Immature natural killer cell (primary cell): ENCODE results near the gene NEURL2. TPM values are rescaled to one million over a fixed set of nuclear protein-coding genes. Genes with fewer than 3 reads are reported as not detected.

Source experiments
- DNase-seq, 3 donors: peaks; one replicate each; pipeline ENCODE4 v3.0.0; 2022; ENCODE audit warnings: mixed read lengths in 1 of 3
- H3K27ac Mint-ChIP-seq, 6 donors: one replicate each; pipeline ENCODE4 v1.8.0; 2020; ENCODE audit warnings: mixed read lengths in 6 of 6, mild to moderate bottlenecking in 5 of 6, inconsistent platforms in 4 of 6, moderate library complexity in 3 of 6
- H3K27me3 Mint-ChIP-seq, 3 donors: one replicate each; pipeline ENCODE4 v1.8.0; 2020 to 2021; ENCODE audit warnings: low read depth in 3 of 3, mild to moderate bottlenecking in 3 of 3, mixed read lengths in 3 of 3, moderate library complexity in 3 of 3, inconsistent platforms in 1 of 3
- H3K36me3 Mint-ChIP-seq, 3 donors: one replicate each; pipeline ENCODE4 v1.8.0; 2020; ENCODE audit warnings: mixed read lengths in 3 of 3, inconsistent platforms in 2 of 3, mild to moderate bottlenecking in 2 of 3
- H3K4me1 Mint-ChIP-seq, 2 donors: one replicate each; pipeline ENCODE4 v1.8.0; 2020; ENCODE audit warnings: inconsistent platforms in 2 of 2, mild to moderate bottlenecking in 2 of 2, mixed read lengths in 2 of 2, moderate library complexity in 1 of 2
- H3K4me3 Mint-ChIP-seq, 5 donors: one replicate each; pipeline ENCODE4 v1.8.0; 2020; ENCODE audit warnings: mild to moderate bottlenecking in 5 of 5, mixed read lengths in 5 of 5, inconsistent platforms in 3 of 5, moderate library complexity in 3 of 5
- H3K9me3 Mint-ChIP-seq, 6 donors: one replicate each; pipeline ENCODE4 v1.8.0; 2020; ENCODE audit warnings: mild to moderate bottlenecking in 6 of 6, mixed read lengths in 6 of 6, inconsistent platforms in 4 of 6, moderate library complexity in 3 of 6
- polyA plus RNA-seq, 3 donors: library from polyadenylated mRNA; unstranded; fragments of 300-500 nt; fragmentation: Illumina TruSeq; gene quantifications; one replicate each; pipeline ENCODE4 v1.2.3, GENCODE V29; 2021

Gene NEURL2
- polyA plus RNA-seq, 3 donors from 2014 or later: 1.0 to 1.1 TPM; not detected in 1

GRCh38 chr20:45863543-45864470 lies 27.2 kb downstream of the NEURL2 start:
- H3K27ac Mint-ChIP-seq: peak overlapping the region in 1 of 6 donors; percentile 8
- H3K9me3 Mint-ChIP-seq: no peaks in the 10 kb centered on the region
- no peak for DNase-seq
- H3K27me3 Mint-ChIP-seq: no peaks in the 10 kb centered on the region
- H3K4me1 Mint-ChIP-seq: peaks cover 8 to 14% of the 10 kb centered on the region in 2 donors
- H3K4me3 Mint-ChIP-seq: no peak overlapping the region
- peaks cover 0 to 4% (median 3%) of the 10 kb centered on the region in 3 donors for H3K36me3 Mint-ChIP-seq

- Mint-ChIP-seq H3K9me3 (no peaks in the 10 kb centered on the region), H3K4me1 (peaks cover 30 to 38% of the 10 kb centered on the region in 2 donors), H3K27me3 (peaks cover 0 to 8% (median 4%) of the 10 kb centered on the region in 3 donors), H3K27ac (no peak overlapping the region), H3K4me3 (no peak overlapping the region), H3K36me3 (peaks cover 0 to 4% (median 3%) of the 10 kb centered on the region in 3 donors)
- DNase-seq: no peak
These were observed 29.6 kb downstream of the NEURL2 start for GRCh38 chr20:45861221-45862075.

- peak overlapping the region in 1 of 5 donors; percentile 46 for H3K4me3 Mint-ChIP-seq
- H3K4me1 Mint-ChIP-seq: peaks cover 37 to 45% of the 10 kb centered on the region in 2 donors
- DNase-seq: no peak
- peak overlapping the region in 3 of 6 donors; percentile 1 to 61 (median 47) for H3K27ac Mint-ChIP-seq
- H3K36me3 Mint-ChIP-seq: peaks cover 0 to 4% (median 3%) of the 10 kb centered on the region in 3 donors
- H3K27me3 Mint-ChIP-seq: peaks cover 0 to 8% (median 4%) of the 10 kb centered on the region in 3 donors
- no peaks in the 10 kb centered on the region for H3K9me3 Mint-ChIP-seq
These were observed 30.3 kb downstream of the NEURL2 start for GRCh38 chr20:45860560-45861220.

- H3K27me3 Mint-ChIP-seq: peaks cover 0 to 8% (median 4%) of the 10 kb centered on the region in 3 donors
- H3K4me1 Mint-ChIP-seq: peaks cover 43 to 52% of the 10 kb centered on the region in 2 donors
- no peak for DNase-seq
- H3K9me3 Mint-ChIP-seq: no peaks in the 10 kb centered on the region
- H3K36me3 Mint-ChIP-seq: peaks cover 0 to 4% (median 3%) of the 10 kb centered on the region in 3 donors
- peak overlapping the region in 2 of 6 donors; percentile 0 to 9 for H3K27ac Mint-ChIP-seq
- no peak overlapping the region for H3K4me3 Mint-ChIP-seq
These were observed 31.1 kb downstream of the NEURL2 start for GRCh38 chr20:45859916-45860315.

GRCh38 chr20:45857882-45858216 lies 33.2 kb downstream of the NEURL2 start:
- H3K9me3 Mint-ChIP-seq: no peaks in the 10 kb centered on the region

GRCh38 chr20:45857114-45857881 lies 33.7 kb downstream of the NEURL2 start, which contains the start of the genes ACOT8 and ZSWIM3:
ACOT8 (minus strand) TSS chr20:45857392; CDS start chr20:45857315, 77 bp downstream.
ZSWIM3 (plus strand) TSS chr20:45857614; CDS start chr20:45857826, 212 bp downstream.
- Mint-ChIP-seq H3K27me3 (peaks cover 0 to 9% (median 4%) of the 10 kb centered on the region in 3 donors), H3K9me3 (no peaks in the 10 kb centered on the region), H3K36me3 (peaks cover 0 to 12% (median 5%) of the 10 kb centered on the region in 3 donors), H3K27ac (peak within 1 kb of the TSS; percentile 95 to 99 (median 98)), H3K4me3 (peak within 1 kb of the TSS; percentile 94 to 97 (median 96)), H3K4me1 (peaks cover 48 to 67% of the 10 kb centered on the region in 2 donors)
- peak; percentile 99 for DNase-seq

More at GRCh38 chr20:45857882-45858216, 33.2 kb downstream of the NEURL2 start:
- Mint-ChIP-seq H3K27me3 (peaks cover 0 to 9% (median 4%) of the 10 kb centered on the region in 3 donors), H3K27ac (peak overlapping the region; percentile 95 to 99 (median 98)), H3K4me3 (peak overlapping the region; percentile 94 to 97 (median 96)), H3K36me3 (peaks cover 0 to 9% (median 3%) of the 10 kb centered on the region in 3 donors), H3K4me1 (peaks cover 48 to 67% of the 10 kb centered on the region in 2 donors)
- no peak for DNase-seq

DNA sequence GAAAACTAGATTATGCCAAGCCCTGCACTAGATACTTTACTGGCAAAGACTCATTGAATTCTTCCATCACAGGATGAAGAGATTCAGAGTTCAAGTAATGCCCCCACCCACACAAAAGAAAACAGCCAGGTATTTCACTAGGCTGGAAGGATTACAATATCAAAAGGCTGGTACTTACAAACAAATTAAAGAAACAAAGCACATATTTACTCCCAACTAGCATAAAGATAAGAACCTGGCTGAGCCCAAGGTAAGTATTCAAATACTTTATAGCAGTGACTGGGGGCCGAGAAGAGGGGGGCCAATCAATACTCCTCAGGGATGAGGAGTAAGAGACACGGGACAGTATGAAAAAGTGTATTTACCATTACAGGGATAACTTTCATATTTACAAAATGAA lies 37.5 kb downstream of the NEURL2 start:
- H3K4me3 Mint-ChIP-seq: no peak overlapping the region
- no peaks in the 10 kb centered on the region for H3K9me3 Mint-ChIP-seq
- H3K27me3 Mint-ChIP-seq: peaks cover 0 to 9% (median 4%) of the 10 kb centered on the region in 3 donors

GRCh38 chr20:45852326-45852725 lies 38.7 kb downstream of the NEURL2 start:
- Mint-ChIP-seq H3K4me3 (no peak overlapping the region), H3K36me3 (peaks cover 7 to 32% (median 12%) of the 10 kb centered on the region in 3 donors), H3K27me3 (peaks cover 0 to 4% (median 0%) of the 10 kb centered on the region in 3 donors), H3K4me1 (peaks cover 31 to 46% of the 10 kb centered on the region in 2 donors), H3K9me3 (no peaks in the 10 kb centered on the region), H3K27ac (peak overlapping the region in 1 of 6 donors; percentile 34)
- no peak for DNase-seq

More for the DNA sequence above, 37.5 kb downstream of the NEURL2 start:
- no peak overlapping the region for H3K27ac Mint-ChIP-seq
- H3K4me1 Mint-ChIP-seq: peaks cover 43 to 57% of the 10 kb centered on the region in 2 donors
- peaks cover 7 to 27% (median 12%) of the 10 kb centered on the region in 3 donors for H3K36me3 Mint-ChIP-seq
- DNase-seq: no peak

- Mint-ChIP-seq H3K4me3 (no peak overlapping the region), H3K4me1 (peaks cover 24 to 37% of the 10 kb centered on the region in 2 donors), H3K36me3 (peaks cover 8 to 33% (median 12%) of the 10 kb centered on the region in 3 donors), H3K27me3 (peaks cover 0 to 2% (median 0%) of the 10 kb centered on the region in 3 donors), H3K27ac (no peak overlapping the region), H3K9me3 (no peaks in the 10 kb centered on the region)
- no peak for DNase-seq
These were observed 39.5 kb downstream of the NEURL2 start for GRCh38 chr20:45851501-45851900.

GRCh38 chr20:45850926-45851325 lies 40.1 kb downstream of the NEURL2 start:
- Mint-ChIP-seq H3K9me3 (no peaks in the 10 kb centered on the region), H3K36me3 (peaks cover 10 to 38% (median 12%) of the 10 kb centered on the region in 3 donors), H3K27me3 (peaks cover 0 to 2% (median 0%) of the 10 kb centered on the region in 3 donors), H3K4me1 (peaks cover 18 to 32% of the 10 kb centered on the region in 2 donors), H3K27ac (no peak overlapping the region), H3K4me3 (no peak overlapping the region)
- DNase-seq: no peak

- no peak overlapping the region for H3K27ac Mint-ChIP-seq
- peaks cover 0 to 2% (median 0%) of the 10 kb centered on the region in 3 donors for H3K27me3 Mint-ChIP-seq
- H3K9me3 Mint-ChIP-seq: no peaks in the 10 kb centered on the region
- peaks cover 13 to 26% of the 10 kb centered on the region in 2 donors for H3K4me1 Mint-ChIP-seq
- H3K4me3 Mint-ChIP-seq: no peak overlapping the region
- DNase-seq: no peak
- H3K36me3 Mint-ChIP-seq: peaks cover 10 to 42% (median 12%) of the 10 kb centered on the region in 3 donors
These were observed 40.8 kb downstream of the NEURL2 start for GRCh38 chr20:45850238-45850637.

DNA sequence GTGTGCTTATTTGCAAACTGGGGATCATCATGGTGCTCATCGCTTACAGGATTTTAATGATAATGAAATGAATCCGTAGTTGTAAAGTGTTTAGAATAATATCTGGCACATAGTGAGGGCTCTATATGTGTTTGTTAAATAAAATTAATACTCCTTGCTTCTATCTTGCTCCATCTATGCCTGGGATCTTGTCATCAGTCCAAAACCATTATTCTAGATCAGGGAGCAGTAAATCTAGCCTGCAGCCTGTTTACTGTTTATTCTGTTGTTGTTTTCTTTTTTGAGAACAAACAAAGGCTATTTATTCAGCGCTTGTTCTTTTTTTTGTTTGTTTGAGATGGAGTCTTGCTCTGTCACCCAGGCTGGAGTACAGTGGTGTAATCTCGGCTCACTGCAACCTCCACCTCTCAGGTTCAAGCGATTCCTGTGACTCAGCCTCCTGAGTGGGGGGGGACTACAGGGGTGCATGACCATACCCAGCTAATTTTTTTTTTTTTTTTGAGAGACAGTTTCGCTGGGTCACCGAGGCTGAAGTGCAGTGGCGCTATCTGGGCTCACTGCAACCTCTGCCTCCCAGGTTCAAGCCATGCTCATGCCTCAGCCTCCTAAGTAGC lies 41.9 kb downstream of the NEURL2 start:
- peaks cover 10 to 48% (median 16%) of the 10 kb centered on the region in 3 donors for H3K36me3 Mint-ChIP-seq
- DNase-seq: no peak
- no peaks in the 10 kb centered on the region for H3K9me3 Mint-ChIP-seq
- no peak overlapping the region for H3K4me3 Mint-ChIP-seq
- H3K27ac Mint-ChIP-seq: peak overlapping the region in 1 of 6 donors; percentile 28
- peaks cover 0 to 1% (median 0%) of the 10 kb centered on the region in 3 donors for H3K27me3 Mint-ChIP-seq
- peaks cover 5 to 16% of the 10 kb centered on the region in 2 donors for H3K4me1 Mint-ChIP-seq
